ENCODE measurements around the gene SLC49A3.
"Not testable (repeated sequence)": the region's sequence is repeated elsewhere in the genome, so short reads cannot be mapped to it uniquely, and the experiment has no call there.

SLC49A3 gene

DNA sequence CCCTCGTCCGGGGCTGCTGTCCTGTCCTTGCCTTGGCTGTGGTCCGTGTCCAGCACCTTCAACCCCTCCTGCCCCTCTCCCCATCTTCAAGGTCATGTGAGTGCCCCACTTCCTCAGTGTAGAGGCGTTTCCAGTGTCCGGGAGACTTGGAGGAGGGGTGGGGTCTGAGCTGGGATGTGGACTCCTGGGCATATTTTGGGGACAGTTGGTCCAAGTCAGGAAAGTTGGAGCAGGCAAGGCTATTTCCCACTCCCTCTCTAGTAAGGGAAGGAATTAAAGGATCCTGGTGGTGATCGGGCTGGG, 19.6 kb upstream of the SLC49A3 start:
- Histone ChIP-seq H3K4me3 (ENCODE audit: low read length) (no peak overlapping the region), H3K9ac (ENCODE audit: low read depth, low read length) (no peak overlapping the region), H3K27ac (ENCODE audit: low read depth, low read length) (no peak overlapping the region), H3K27me3 (ENCODE audit: insufficient read depth, low read length) (peaks cover 8% of the 10 kb centered on the region; the same call in 1 of the 2 replicates), H3K4me1 (ENCODE audit: insufficient read depth, low read length) (0 out of 2 replicates have a peak, but pooled peaks cover 4% of the 10 kb centered on the region), H3K9me3 (ENCODE audit: insufficient read depth, low read depth, low read length) (no peaks in the 10 kb centered on the region), H3K36me3 (ENCODE audit: insufficient read depth, low read length) (peaks cover 14% of the 10 kb centered on the region)
- 94% methylated on average over 5 of the region's 6 CpGs for WGBS

DNA sequence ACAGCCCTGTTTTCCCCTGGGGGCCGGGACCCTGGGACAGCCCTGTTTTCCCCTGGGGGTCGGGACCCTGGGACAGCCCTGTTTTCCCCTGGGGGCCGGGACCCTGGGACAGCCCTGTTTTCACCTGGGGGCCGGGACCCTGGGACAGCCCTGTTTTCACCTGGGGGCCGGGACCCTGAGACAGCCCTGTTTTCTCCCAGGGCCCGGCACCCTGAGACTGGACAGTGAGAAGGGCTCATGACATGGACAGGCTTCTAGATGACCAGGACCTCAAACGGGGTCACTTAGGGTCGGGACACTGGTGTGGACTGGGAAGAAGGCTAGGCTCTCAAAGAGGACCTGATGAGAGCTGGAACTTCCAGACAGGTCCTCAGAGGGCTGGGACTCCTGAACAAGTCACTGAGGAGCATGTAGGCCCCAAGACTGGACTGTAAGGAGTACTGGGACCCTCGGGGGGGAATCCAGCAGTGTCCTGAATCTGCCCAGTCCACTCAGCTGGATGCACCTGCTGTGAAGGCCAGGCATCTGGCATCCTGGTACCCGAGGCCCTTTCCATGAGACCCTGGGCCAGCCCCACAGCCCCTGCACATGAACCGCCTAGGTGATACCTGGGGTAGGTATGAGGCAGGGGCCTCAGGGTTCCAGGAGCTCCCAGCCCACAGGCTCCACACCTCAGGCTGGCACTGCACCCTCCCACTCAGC, 19.1 kb upstream of the SLC49A3 start:
- no peak overlapping the region for H3K27ac ChIP-seq (ENCODE audit: low read depth, low read length)
- H3K9me3 ChIP-seq (ENCODE audit: insufficient read depth, low read depth, low read length) = no peaks in the 10 kb centered on the region
- H3K4me3 ChIP-seq (ENCODE audit: low read length) = no peak overlapping the region
- peaks cover 8% of the 10 kb centered on the region; the same call in 1 of the 2 replicates for H3K27me3 ChIP-seq (ENCODE audit: insufficient read depth, low read length)
- H3K4me1 ChIP-seq (ENCODE audit: insufficient read depth, low read length) = 0 out of 2 replicates have a peak, but pooled peaks cover 4% of the 10 kb centered on the region
- no peak overlapping the region for H3K9ac ChIP-seq (ENCODE audit: low read depth, low read length)
- 93% methylated on average over 11 of the region's 11 CpGs for WGBS
- peaks cover 14% of the 10 kb centered on the region for H3K36me3 ChIP-seq (ENCODE audit: insufficient read depth, low read length)

DNA sequence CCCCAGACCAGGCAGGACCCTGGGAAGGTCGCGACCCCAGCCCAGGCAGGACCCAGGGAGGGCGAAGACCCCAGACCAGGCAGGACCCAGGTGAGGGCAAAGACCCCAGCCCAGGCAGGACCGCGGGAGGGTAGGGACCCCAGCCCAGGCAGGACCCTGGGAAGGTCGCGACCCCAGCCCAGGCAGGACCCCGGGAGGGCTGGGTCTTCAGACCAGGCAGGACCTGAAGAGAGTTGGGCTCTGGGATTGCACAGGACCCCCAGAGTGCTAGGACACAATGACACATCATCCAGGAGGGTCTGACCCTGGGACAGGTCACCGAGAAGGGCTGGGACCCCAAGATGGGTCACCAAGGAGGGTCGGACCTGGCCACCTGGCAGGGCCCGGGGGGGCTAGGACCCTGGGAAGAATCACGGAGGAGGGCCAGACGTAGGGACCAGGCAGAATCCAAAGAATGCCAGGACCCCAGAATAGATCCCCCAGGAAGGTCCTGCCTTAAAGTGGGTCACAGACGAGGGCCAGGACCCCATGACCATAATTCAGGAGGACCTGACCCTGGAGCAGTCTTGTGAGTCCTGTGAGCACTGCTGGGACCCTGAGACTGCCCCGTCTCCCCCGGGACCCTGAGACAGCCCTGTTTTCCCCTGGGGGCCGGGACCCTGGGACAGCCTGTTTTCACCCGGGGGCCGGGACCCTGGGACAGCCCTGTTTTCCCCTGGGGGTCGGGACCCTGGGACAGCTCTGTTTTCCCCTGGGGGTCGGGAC, 18.1 kb upstream of the SLC49A3 start:
- Histone ChIP-seq H3K9ac (ENCODE audit: low read depth, low read length) (peak overlapping the region; percentile 25), H3K27ac (ENCODE audit: low read depth, low read length) (no peak overlapping the region)
- WGBS = 77% methylated on average over 21 of the region's 21 CpGs

GRCh38 chr4:706083-706633, 17.2 kb upstream of the SLC49A3 start:
- H3K4me1 ChIP-seq (ENCODE audit: insufficient read depth, low read length); H3K9me3 ChIP-seq (ENCODE audit: insufficient read depth, low read depth, low read length); H3K27me3 ChIP-seq (ENCODE audit: insufficient read depth, low read length): not testable (repeated sequence)
- Histone ChIP-seq H3K27ac (ENCODE audit: low read depth, low read length) (peak overlapping the region; percentile 82), H3K4me3 (ENCODE audit: low read length) (peak overlapping the region; percentile 98), H3K9ac (ENCODE audit: low read depth, low read length) (peak overlapping the region; percentile 99), H3K36me3 (ENCODE audit: insufficient read depth, low read length) (peaks cover 14% of the 10 kb centered on the region)
- WGBS = 4% methylated on average over 21 of the region's 21 CpGs

More for the DNA sequence above, 18.1 kb upstream of the SLC49A3 start:
- Histone ChIP-seq H3K36me3 (ENCODE audit: insufficient read depth, low read length) (peaks cover 14% of the 10 kb centered on the region), H3K4me3 (ENCODE audit: low read length) (peak overlapping the region; percentile 98), H3K9me3 (ENCODE audit: insufficient read depth, low read depth, low read length) (no peaks in the 10 kb centered on the region), H3K4me1 (ENCODE audit: insufficient read depth, low read length) (0 out of 2 replicates have a peak, but pooled peaks cover 4% of the 10 kb centered on the region), H3K27me3 (ENCODE audit: insufficient read depth, low read length) (peaks cover 8% of the 10 kb centered on the region; the same call in 1 of the 2 replicates)

DNA sequence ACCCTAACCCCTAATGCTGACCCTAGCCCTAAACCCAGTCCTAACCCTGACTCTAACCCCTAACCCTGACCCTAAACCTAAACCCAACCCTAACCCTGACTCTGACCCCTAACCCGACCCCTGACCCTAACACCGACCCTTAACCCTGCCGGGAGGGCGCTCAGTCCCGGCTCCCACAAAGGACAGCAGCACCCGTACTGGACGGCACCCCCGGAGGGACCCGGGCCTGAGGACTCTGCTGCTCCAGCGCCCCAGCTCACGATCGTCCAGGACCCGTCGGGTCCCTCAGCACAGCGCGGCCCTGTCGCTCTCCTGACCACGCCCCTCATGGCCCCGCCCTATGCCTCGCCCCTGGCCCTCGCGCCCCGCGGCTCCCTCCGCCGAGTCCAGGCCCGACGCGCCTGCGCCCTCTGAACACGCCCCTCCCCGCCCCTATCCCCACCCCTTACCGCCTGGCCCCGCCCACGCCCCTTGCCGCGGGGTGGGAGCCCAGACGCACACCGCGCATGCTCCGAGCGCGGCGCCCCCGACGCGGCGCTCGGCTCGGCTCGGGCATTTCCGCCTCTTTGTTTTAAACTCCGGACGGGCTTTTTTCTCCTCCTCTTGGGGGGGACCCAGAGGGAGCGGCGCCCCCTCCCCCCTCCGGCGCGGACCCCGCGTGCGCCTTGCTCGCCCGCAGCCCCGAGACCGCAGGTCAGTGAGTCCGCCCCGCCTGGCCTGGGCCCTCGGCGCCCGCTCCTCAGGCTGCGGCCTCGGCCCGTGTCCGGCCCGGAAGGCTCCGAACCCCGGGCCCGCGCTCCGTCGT, 16.5 kb upstream of the SLC49A3 start, which contains the start of gene PCGF3:
PCGF3 (plus strand) TSS at position 555 of the 805 bp plus-strand sequence. CDS start 27,849 bp downstream, outside the sequence.
- Histone ChIP-seq H3K36me3 (ENCODE audit: insufficient read depth, low read length) (peaks cover 10% of the 10 kb centered on the region), H3K4me1 (ENCODE audit: insufficient read depth, low read length) (0 out of 2 replicates have a peak, but pooled peaks cover 4% of the 10 kb centered on the region), H3K27ac (ENCODE audit: low read depth, low read length) (peak within 1 kb of the TSS; percentile 82), H3K9ac (ENCODE audit: low read depth, low read length) (peak within 1 kb of the TSS; percentile 99), H3K9me3 (ENCODE audit: insufficient read depth, low read depth, low read length) (no peaks in the 10 kb centered on the region), H3K27me3 (ENCODE audit: insufficient read depth, low read length) (peaks cover 8% of the 10 kb centered on the region; the same call in 1 of the 2 replicates), H3K4me3 (ENCODE audit: low read length) (peak within 1 kb of the TSS; percentile 98)
- 2% methylated on average over 81 of the region's 82 CpGs for WGBS

- WGBS = 95% methylated on average over 1 of the region's 1 CpG
- Histone ChIP-seq H3K27me3 (ENCODE audit: insufficient read depth, low read length) (peaks cover 8% of the 10 kb centered on the region; the same call in 1 of the 2 replicates), H3K9ac (ENCODE audit: low read depth, low read length) (no peak overlapping the region), H3K9me3 (ENCODE audit: insufficient read depth, low read depth, low read length) (no peaks in the 10 kb centered on the region), H3K4me3 (ENCODE audit: low read length) (no peak overlapping the region; the same call in 1 of the 2 replicates), H3K27ac (ENCODE audit: low read depth, low read length) (no peak overlapping the region), H3K36me3 (ENCODE audit: insufficient read depth, low read length) (0 out of 2 replicates have a peak, but pooled peaks cover 4% of the 10 kb centered on the region), H3K4me1 (ENCODE audit: insufficient read depth, low read length) (0 out of 2 replicates have a peak, but pooled peaks cover 4% of the 10 kb centered on the region)
Observed at GRCh38 chr4:704971-705277, 16.0 kb upstream of the SLC49A3 start.

GRCh38 chr4:704198-704891, 15.4 kb upstream of the SLC49A3 start:
- Histone ChIP-seq H3K9ac (ENCODE audit: low read depth, low read length) (no peak overlapping the region), H3K27me3 (ENCODE audit: insufficient read depth, low read length) (peaks cover 8% of the 10 kb centered on the region; the same call in 1 of the 2 replicates), H3K27ac (ENCODE audit: low read depth, low read length) (no peak overlapping the region), H3K36me3 (ENCODE audit: insufficient read depth, low read length) (0 out of 2 replicates have a peak, but pooled peaks cover 2% of the 10 kb centered on the region), H3K4me3 (ENCODE audit: low read length) (no peak overlapping the region), H3K4me1 (ENCODE audit: insufficient read depth, low read length) (0 out of 2 replicates have a peak, but pooled peaks cover 4% of the 10 kb centered on the region), H3K9me3 (ENCODE audit: insufficient read depth, low read depth, low read length) (no peaks in the 10 kb centered on the region)
- 92% methylated on average over 46 of the region's 46 CpGs for whole genome bisulfite sequencing

DNA sequence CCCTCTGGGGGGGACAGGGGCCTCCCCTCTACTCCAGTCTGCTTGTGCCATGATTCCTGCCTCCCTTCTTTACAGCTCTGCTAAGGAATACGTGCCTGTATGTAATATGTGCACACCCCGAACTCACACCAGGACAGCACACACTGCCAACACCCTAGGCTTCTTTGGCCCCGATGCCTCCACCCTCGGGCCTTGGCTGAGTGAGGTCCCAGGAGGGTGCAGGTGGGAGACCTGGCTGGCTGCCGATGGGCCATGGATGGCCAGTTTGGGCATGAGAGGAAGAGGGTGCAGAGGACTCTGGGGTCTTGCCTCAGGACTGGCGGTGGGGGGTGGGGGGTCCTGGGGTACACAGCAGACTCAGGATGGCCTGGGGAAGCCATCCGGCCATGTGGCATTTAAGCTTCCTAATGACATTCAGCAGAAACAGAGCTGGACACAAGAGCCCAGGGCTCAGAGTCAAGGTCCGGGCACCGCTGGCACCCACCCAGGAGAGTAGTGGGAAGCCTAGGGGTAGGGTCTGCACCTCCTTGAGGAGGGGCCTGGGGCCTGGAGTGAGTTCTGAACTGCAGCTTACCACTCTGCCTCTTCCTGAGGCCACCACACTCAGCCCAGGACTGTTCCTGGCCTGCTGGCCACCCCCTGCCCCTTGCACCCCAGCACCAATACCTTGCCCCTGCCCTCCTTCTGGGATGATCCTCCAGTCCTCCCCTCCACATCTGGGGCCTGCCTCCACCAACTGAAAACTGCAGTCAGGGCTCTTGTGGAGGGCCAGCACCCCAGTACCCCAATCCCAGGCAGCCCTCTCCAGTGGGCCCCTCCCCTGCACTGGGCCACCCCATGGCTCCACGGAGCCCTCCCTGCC, 14.6 kb upstream of the SLC49A3 start:
- H3K36me3 ChIP-seq (ENCODE audit: insufficient read depth, low read length) = no peaks in the 10 kb centered on the region
- no peak overlapping the region for H3K9ac ChIP-seq (ENCODE audit: low read depth, low read length)
- H3K27ac ChIP-seq (ENCODE audit: low read depth, low read length) = no peak overlapping the region
- no peak overlapping the region for H3K4me3 ChIP-seq (ENCODE audit: low read length)
- H3K4me1 ChIP-seq (ENCODE audit: insufficient read depth, low read length) = 0 out of 2 replicates have a peak, but pooled peaks cover 4% of the 10 kb centered on the region
- 89% methylated on average over 10 of the region's 10 CpGs for WGBS
- no peaks in the 10 kb centered on the region for H3K9me3 ChIP-seq (ENCODE audit: insufficient read depth, low read depth, low read length)
- H3K27me3 ChIP-seq (ENCODE audit: insufficient read depth, low read length) = peaks cover 8% of the 10 kb centered on the region; the same call in 1 of the 2 replicates

GRCh38 chr4:702618-703048, 13.7 kb upstream of the SLC49A3 start:
- H3K27me3 ChIP-seq (ENCODE audit: insufficient read depth, low read length) = peaks cover 8% of the 10 kb centered on the region; the same call in 1 of the 2 replicates
- no peak overlapping the region for H3K27ac ChIP-seq (ENCODE audit: low read depth, low read length)
- H3K4me3 ChIP-seq (ENCODE audit: low read length) = no peak overlapping the region
- 89% methylated on average over 7 of the region's 7 CpGs for WGBS
- H3K9me3 ChIP-seq (ENCODE audit: insufficient read depth, low read depth, low read length) = no peaks in the 10 kb centered on the region
- no peak overlapping the region for H3K9ac ChIP-seq (ENCODE audit: low read depth, low read length)
- H3K4me1 ChIP-seq (ENCODE audit: insufficient read depth, low read length) = 0 out of 2 replicates have a peak, but pooled peaks cover 4% of the 10 kb centered on the region
- H3K36me3 ChIP-seq (ENCODE audit: insufficient read depth, low read length) = no peaks in the 10 kb centered on the region

Measured in HUES64 (cell line).